HCT116 (cell line): ENCODE data around the gene IVD. TPM values are rescaled to one million over a fixed set of nuclear protein-coding genes. Genes with fewer than 3 reads are reported as not detected.

ENCODE experiments used
- ATAC-seq: fragments of 200-7000 bp; cut with Tn5 transposase; 2 replicates; pipeline ENCODE4 v1.9.1; 2020; ENCODE audit warnings: mild to moderate bottlenecking, moderate library complexity
- BruUV-seq: library from RNA; stranded (reverse); fragments of 400-500 nt; replicated peaks from 2 replicates; lab custom pipeline; 2021; lab: Mats Ljungman, UMichigan
- CTCF ChIA-PET: fragments of 300-600 bp; sonication (Branson Sonifier 250); formaldehyde crosslinking; loops from one replicate; lab custom pipeline; 2021; ENCODE audit warnings: antibody characterized with exemption; lab: Charles Lee
- POLR2A ChIA-PET: fragments of 300-600, 350-600 bp; sonication (Branson Sonifier 250); formaldehyde crosslinking; loops from one replicate; lab custom pipeline; 2021; ENCODE audit warnings: antibody characterized with exemption; lab: Charles Lee
- RAD21 ChIA-PET, 2 experiments: fragments of 300-600 bp; sonication (Branson Sonifier 250); formaldehyde crosslinking; loops; one replicate each; lab custom pipeline; 2023; ENCODE audit warnings: low total read pairs in 2 of 2; ENCODE audit not compliant: uncharacterized antibody in 2 of 2, unreplicated experiment in 2 of 2, low non-redundant PET in 1 of 2; lab: Charles Lee
- DNase-seq: peaks from one replicate; pipeline ENCODE4 v3.0.0-alpha.2; 2010; ENCODE audit warnings: low read depth, low spot score
- H2AFZ ChIP-seq: fragments of 200-600 bp; shearing (Covaris generic), sonication (generic); 2 replicates; pipeline ENCODE4 v1.6.1; 2017; ENCODE audit warnings: low read depth, mixed run types, mixed read lengths, antibody characterized with exemption, low read length; ENCODE audit not compliant: poor library complexity, severe bottlenecking
- H3K27ac ChIP-seq: 2 replicates; pipeline ENCODE4 v1.5.1; 2012; ENCODE audit warnings: low read depth, low read length
- H3K27me3 ChIP-seq: fragments of 200-600 bp; sonication (generic); 2 replicates; pipeline ENCODE4 v1.6.1; 2016; ENCODE audit warnings: mixed run types, low read length, mixed read lengths; ENCODE audit not compliant: insufficient read depth
- H3K36me3 ChIP-seq, 2 experiments: fragments of 200-500 bp in 1 of 2; fragments of 200-600 bp in 1 of 2; sonication (Bioruptor generic) in 1 of 2; sonication (generic) in 1 of 2; 2 replicates each; pipeline versions ENCODE4 v1.5.1 to v1.6.1; 2014 to 2016; ENCODE audit warnings: low read length in 2 of 2, inconsistent platforms in 1 of 2, mixed read lengths in 1 of 2, mixed run types in 1 of 2; ENCODE audit not compliant: insufficient read depth in 2 of 2, control insufficient read depth in 1 of 2
- H3K4me1 ChIP-seq, 2 experiments: fragments of 200-600 bp in 1 of 2; sonication (generic) in 1 of 2; 2 replicates each; pipeline versions ENCODE4 v1.5.1 to v1.6.1; 2012 to 2017; ENCODE audit warnings: low read length in 2 of 2, inconsistent platforms in 1 of 2, mild to moderate bottlenecking in 1 of 2, mixed read lengths in 1 of 2, mixed run types in 1 of 2, moderate library complexity in 1 of 2; ENCODE audit not compliant: insufficient read depth in 2 of 2, control insufficient read depth in 1 of 2
- H3K4me2 ChIP-seq: fragments of 200-600 bp; sonication (generic); 2 replicates; pipeline ENCODE4 v1.6.1; 2017; ENCODE audit warnings: mixed run types, low read length, mixed read lengths
- H3K4me3 ChIP-seq, 2 experiments: fragments of 200-600 bp in 1 of 2; sonication (generic) in 1 of 2; replicated peaks in 1 of 2; 2 replicates each; pipeline ENCODE4 v1.5.1; 2011 to 2016; ENCODE audit warnings: low read length in 2 of 2, control low read depth in 1 of 2, low read depth in 1 of 2, mild to moderate bottlenecking in 1 of 2, mixed read lengths in 1 of 2, mixed run types in 1 of 2
- H3K79me2 ChIP-seq: fragments of 200-600 bp; sonication (generic); 2 replicates; pipeline ENCODE4 v1.6.1; 2017; ENCODE audit warnings: mild to moderate bottlenecking, mixed run types, low read length, moderate library complexity, mixed read lengths; ENCODE audit not compliant: insufficient read depth
- H3K9ac ChIP-seq: fragments of 200-600 bp; sonication (generic); 2 replicates; pipeline ENCODE4 v1.6.1; 2016; ENCODE audit warnings: low read length, mixed read lengths
- H3K9me2 ChIP-seq: fragments of 200-600 bp; sonication (generic), shearing (Covaris generic); 2 replicates; pipeline ENCODE4 v1.6.1; 2017; ENCODE audit warnings: mixed run types, mild to moderate bottlenecking, moderate library complexity; ENCODE audit not compliant: insufficient read depth
- H3K9me3 ChIP-seq, 2 experiments: fragments of 200-500 bp in 1 of 2; fragments of 200-600 bp in 1 of 2; sonication (Bioruptor generic) in 1 of 2; sonication (generic) in 1 of 2; 2 replicates each; pipeline ENCODE4 v1.6.1; 2014 to 2017; ENCODE audit warnings: low read length in 2 of 2, mixed read lengths in 2 of 2, inconsistent platforms in 1 of 2, low read depth in 1 of 2, mild to moderate bottlenecking in 1 of 2, mixed run types in 1 of 2, moderate library complexity in 1 of 2; ENCODE audit not compliant: control insufficient read depth in 1 of 2, insufficient read depth in 1 of 2
- H4K20me1 ChIP-seq: fragments of 200-600 bp; sonication (generic), shearing (Covaris generic); 2 replicates; pipeline ENCODE4 v1.6.1; 2017; ENCODE audit warnings: mixed run types, mild to moderate bottlenecking, moderate library complexity; ENCODE audit not compliant: insufficient read depth
- ATF3 ChIP-seq: IDR thresholded peaks from 2 replicates; pipeline ENCODE4 v1.6.1; 2012
- CBX3 ChIP-seq: IDR thresholded peaks from 2 replicates; pipeline ENCODE4 v1.6.1; 2012; ENCODE audit warnings: low read depth
- CEBPB ChIP-seq: IDR thresholded peaks from 2 replicates; pipeline ENCODE4 v1.6.1; 2012; ENCODE audit warnings: low read depth
- CTCF ChIP-seq, 3 experiments: fragments of 200-600 bp in 1 of 3; sonication (generic) in 1 of 3; IDR thresholded peaks in 2 of 3; conservative IDR thresholded peaks in 1 of 3; 2 replicates each; pipeline ENCODE4 v1.5.1; 2012 to 2017; ENCODE audit warnings: low read depth in 2 of 3, low read length in 2 of 3, antibody characterized with exemption in 1 of 3, borderline replicate concordance in 1 of 3, control low read depth in 1 of 3, mild to moderate bottlenecking in 1 of 3, mixed read lengths in 1 of 3, mixed run types in 1 of 3, moderate library complexity in 1 of 3; ENCODE audit not compliant: insufficient read depth in 1 of 3
- ELF1 ChIP-seq: IDR thresholded peaks from 2 replicates; pipeline ENCODE4 v1.6.1; 2012; ENCODE audit warnings: low read depth, borderline replicate concordance
- EZH2 ChIP-seq: fragments of 200-600 bp; sonication (generic); IDR thresholded peaks from 2 replicates; pipeline ENCODE4 v1.6.1; 2017; ENCODE audit warnings: antibody characterized with exemption, mixed run types
- EZH2phosphoT487 ChIP-seq: fragments of 200-600 bp; IDR thresholded peaks from 2 replicates; pipeline ENCODE4 v1.6.1; 2018; ENCODE audit warnings: antibody characterized with exemption, borderline replicate concordance
- FOSL1 ChIP-seq: IDR thresholded peaks from 2 replicates; pipeline ENCODE4 v1.6.1; 2012; ENCODE audit warnings: low read depth
- JUND ChIP-seq: IDR thresholded peaks from 2 replicates; pipeline ENCODE4 v1.6.1; 2012
- MAX ChIP-seq: IDR thresholded peaks from 2 replicates; pipeline ENCODE4 v1.6.1; 2012
- POLR2A ChIP-seq: IDR thresholded peaks from 2 replicates; pipeline ENCODE4 v1.7.0; 2011; ENCODE audit warnings: borderline replicate concordance; ENCODE audit not compliant: insufficient read depth, insufficient read length; ENCODE audit errors: extremely low read depth
- POLR2AphosphoS5 ChIP-seq: IDR thresholded peaks from 2 replicates; pipeline ENCODE4 v1.6.1; 2011; ENCODE audit warnings: mild to moderate bottlenecking, low read depth, low read length, moderate library complexity
- RAD21 ChIP-seq: IDR thresholded peaks from 2 replicates; pipeline ENCODE4 v1.6.1; 2012; ENCODE audit warnings: low read depth, mild to moderate bottlenecking
- REST ChIP-seq: IDR thresholded peaks from 2 replicates; pipeline ENCODE4 v1.6.1; 2012; ENCODE audit warnings: low read depth
- SIN3A ChIP-seq: IDR thresholded peaks from 2 replicates; pipeline ENCODE4 v1.6.1; 2012; ENCODE audit warnings: low read depth
- SP1 ChIP-seq: IDR thresholded peaks from 2 replicates; pipeline ENCODE4 v1.6.1; 2012; ENCODE audit warnings: low read depth
- SRF ChIP-seq: IDR thresholded peaks from 2 replicates; pipeline ENCODE4 v1.6.1; 2012; ENCODE audit warnings: low read depth
- TCF7L2 ChIP-seq: IDR thresholded peaks from 2 replicates; pipeline ENCODE4 v1.7.0; 2011; ENCODE audit warnings: borderline replicate concordance, inconsistent platforms; ENCODE audit not compliant: insufficient read depth, insufficient read length; ENCODE audit errors: extremely low read depth
- YY1 ChIP-seq: IDR thresholded peaks from 2 replicates; pipeline ENCODE4 v1.6.1; 2011; ENCODE audit warnings: low read length, low read depth, moderate library complexity, mild to moderate bottlenecking; ENCODE audit not compliant: insufficient replicate concordance; ENCODE audit errors: extremely low read depth
- intact Hi-C: fragments of 100-400 bp; cut with micrococcal nuclease; formaldehyde crosslinking; loops from 2 replicates; pipeline ENCODE4 v1.10.0; 2022
- total RNA-seq: library from RNA; stranded (reverse); gene quantifications from one replicate; pipeline ENCODE4 v1.2.1, GENCODE V29; 2021; ENCODE audit not compliant: unreplicated experiment

The IVD gene
- total RNA-seq, 1 experiment from 2014 or later, result 65.6 TPM

GRCh38 chr15:40412095-40412759 lies 6.6 kb downstream of the IVD start:
- no peaks in the 10 kb centered on the region for H4K20me1 ChIP-seq
- POLR2A ChIA-PET, result no interaction called here
- BruUV-seq, result no TSS peak
- no peak overlapping the region for H2AFZ ChIP-seq
- peaks cover 13% of the 10 kb centered on the region; the same call in 1 of the 2 replicates for H3K79me2 ChIP-seq
- ATAC-seq (no peak), DNase-seq (no peak)
- RAD21 ChIA-PET, result no interaction called here
- H3K27ac ChIP-seq, result no peak overlapping the region
- TF ChIP-seq REST (no peak), POLR2A (no peak), JUND (no peak), RAD21 (no peak), EZH2phosphoT487 (no peak), CBX3 (no peak), SP1 (no peak), TCF7L2 (no peak), SIN3A (no peak), SRF (no peak), MAX (no peak), POLR2AphosphoS5 (no peak), CEBPB (no peak), CTCF (IDR thresholded peaks at IDR 0.05 in 2 of 3, conservative IDR thresholded peaks at IDR 0.05 in 1 of 3; ENCODE audit: borderline replicate concordance in 1 of 3, insufficient read depth in 1 of 3, low read depth in 2 of 3, low read length in 2 of 3) (no peak), FOSL1 (no peak), ELF1 (no peak), EZH2 (no peak), ATF3 (no peak), YY1 (no peak)
- peaks cover 48 to 56% of the 10 kb centered on the region in 2 experiments for H3K36me3 ChIP-seq
- intact Hi-C loops, result no loop called here
- no peaks in the 10 kb centered on the region for H3K4me1 ChIP-seq
- no peak overlapping the region for H3K4me2 ChIP-seq
- H3K9me3 ChIP-seq, result no peaks in the 10 kb centered on the region
- CTCF ChIA-PET, result no interaction called here
- H3K4me3 ChIP-seq, result no peak overlapping the region
- H3K9ac ChIP-seq, result no peak overlapping the region
- H3K27me3 ChIP-seq, result no peaks in the 10 kb centered on the region
- H3K9me2 ChIP-seq, result no peaks in the 10 kb centered on the region
